ENCODE measurements around the gene IL25.

IL25 gene

DNA sequence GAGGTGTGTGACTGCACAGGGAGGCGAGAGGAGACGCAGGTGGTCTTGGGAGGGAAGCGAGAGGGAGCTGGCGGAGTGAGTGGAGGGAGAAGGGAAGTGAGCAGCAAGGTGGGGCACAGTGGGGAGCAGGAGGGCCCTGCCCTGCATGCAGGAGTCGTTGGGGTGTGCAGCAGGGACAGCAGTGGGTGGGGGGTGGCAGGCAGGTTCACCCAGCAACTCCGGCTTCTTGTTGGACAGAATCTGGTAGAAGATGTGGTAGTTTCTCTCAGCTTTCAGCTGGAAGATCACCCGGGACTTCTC lies 30.5 kb downstream of the IL25 start:
- TF ChIP-seq, protein P1, sequence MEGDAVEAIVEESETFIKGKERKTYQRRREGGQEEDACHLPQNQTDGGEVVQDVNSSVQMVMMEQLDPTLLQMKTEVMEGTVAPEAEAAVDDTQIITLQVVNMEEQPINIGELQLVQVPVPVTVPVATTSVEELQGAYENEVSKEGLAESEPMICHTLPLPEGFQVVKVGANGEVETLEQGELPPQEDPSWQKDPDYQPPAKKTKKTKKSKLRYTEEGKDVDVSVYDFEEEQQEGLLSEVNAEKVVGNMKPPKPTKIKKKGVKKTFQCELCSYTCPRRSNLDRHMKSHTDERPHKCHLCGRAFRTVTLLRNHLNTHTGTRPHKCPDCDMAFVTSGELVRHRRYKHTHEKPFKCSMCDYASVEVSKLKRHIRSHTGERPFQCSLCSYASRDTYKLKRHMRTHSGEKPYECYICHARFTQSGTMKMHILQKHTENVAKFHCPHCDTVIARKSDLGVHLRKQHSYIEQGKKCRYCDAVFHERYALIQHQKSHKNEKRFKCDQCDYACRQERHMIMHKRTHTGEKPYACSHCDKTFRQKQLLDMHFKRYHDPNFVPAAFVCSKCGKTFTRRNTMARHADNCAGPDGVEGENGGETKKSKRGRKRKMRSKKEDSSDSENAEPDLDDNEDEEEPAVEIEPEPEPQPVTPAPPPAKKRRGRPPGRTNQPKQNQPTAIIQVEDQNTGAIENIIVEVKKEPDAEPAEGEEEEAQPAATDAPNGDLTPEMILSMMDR (IDR thresholded peaks at IDR 0.05; ENCODE audit: low read depth, low read length), result no peak
- DNase-seq (ENCODE audit: extremely low read depth, low read depth), result no peak

DNA sequence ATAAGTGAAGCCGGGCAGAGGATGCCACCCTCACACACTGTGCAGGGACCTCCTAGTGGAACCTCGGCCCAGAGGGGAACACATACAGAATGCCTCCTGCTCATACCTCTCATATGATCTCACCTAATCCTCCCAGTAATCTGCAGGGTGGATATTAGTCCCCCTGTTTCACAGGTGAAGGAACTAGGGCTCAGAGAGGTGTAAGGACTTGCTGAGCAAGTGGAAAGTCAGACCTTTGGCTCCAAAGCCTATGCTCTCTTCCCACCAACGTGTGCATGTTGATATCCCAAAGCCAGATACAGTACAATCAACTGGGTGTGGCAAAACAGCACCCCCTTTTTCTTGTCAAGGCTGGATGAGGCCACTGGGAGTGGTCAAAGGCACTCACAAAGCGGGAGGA lies 31.3 kb downstream of the IL25 start:
- DNase-seq (ENCODE audit: extremely low read depth, low read depth), result no peak
- TF ChIP-seq, protein P1 (IDR thresholded peaks at IDR 0.05; ENCODE audit: low read depth, low read length), result no peak

DNA sequence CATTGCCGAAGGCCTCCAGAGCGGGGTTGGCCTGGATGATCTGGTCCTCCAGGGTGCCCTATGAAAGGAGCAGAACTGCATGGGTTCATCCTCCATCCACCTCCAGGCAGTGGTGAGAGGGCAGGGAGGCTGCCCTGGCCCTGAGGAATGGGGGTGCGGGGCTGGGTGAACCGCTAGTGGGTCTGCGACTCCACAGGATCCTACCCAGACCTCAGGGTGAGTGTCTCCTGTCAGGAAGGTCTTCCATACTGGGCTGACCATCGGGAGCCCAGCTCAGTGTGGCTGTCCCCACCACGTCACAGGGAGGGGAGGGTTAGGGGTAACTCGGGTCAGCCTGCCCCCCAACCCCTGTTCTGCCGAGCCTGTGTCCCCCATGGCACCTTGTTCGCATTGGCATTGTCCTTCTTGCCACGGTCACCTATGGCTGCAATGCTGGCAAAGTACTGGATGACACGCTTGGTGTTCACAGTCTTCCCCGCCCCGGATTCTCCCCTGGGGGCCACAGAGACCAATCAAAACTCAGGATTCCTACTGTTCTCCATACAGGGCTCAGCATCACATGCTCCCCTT lies 31.8 kb downstream of the IL25 start:
- TF ChIP-seq, protein P1 (IDR thresholded peaks at IDR 0.05; ENCODE audit: low read depth, low read length), result no peak
- DNase-seq (ENCODE audit: extremely low read depth, low read depth), result no peak

DNA sequence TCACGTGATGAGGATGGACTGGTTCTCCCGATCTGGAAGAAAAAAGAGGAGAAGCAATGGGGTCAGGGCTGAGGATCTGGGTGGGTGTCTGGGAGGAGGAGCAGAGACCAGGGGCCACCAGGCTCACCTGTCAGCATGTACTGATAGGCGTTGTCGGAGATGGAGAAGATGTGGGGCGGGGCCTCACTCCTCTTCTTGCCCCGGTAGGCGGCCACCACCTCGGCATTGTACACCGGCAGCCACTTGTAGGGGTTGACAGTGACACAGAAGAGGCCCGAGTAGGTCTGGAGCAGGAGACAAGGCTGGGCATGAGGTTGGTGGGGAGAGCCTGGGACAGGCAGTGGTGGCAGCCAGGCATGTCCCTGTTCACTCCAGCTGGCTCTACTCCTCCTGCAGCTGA lies 32.5 kb downstream of the IL25 start:
- TF ChIP-seq, protein P1 (IDR thresholded peaks at IDR 0.05; ENCODE audit: low read depth, low read length), result no peak

DNA sequence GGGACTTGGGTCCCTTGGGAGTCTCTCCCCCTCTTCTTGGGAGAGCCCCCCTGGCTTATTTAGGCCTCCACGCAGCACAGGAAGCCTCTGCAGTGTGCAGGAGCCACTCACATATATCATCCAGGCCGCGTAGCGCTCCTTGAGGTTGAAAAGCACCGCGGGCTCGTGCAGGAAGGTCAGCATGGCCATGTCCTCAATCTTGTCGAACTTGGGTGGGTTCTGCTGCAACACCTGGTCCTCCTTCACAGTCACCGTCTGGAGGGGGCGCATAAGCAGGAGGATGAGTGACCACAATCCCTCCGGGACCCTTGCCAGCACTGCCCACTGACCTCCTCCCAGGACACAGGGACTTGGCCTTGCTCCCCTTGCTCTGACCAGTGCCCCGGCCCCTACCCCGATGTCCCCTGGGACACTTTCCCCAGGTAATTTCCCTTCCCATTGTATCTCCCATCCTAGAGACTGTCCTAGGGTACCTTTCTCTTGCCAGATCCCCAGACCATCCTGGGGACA lies 33.0 kb downstream of the IL25 start:
- DNase-seq (ENCODE audit: extremely low read depth, low read depth), result no peak
- TF ChIP-seq, protein P1 (IDR thresholded peaks at IDR 0.05; ENCODE audit: low read depth, low read length), result no peak

More for the DNA sequence above, 32.5 kb downstream of the IL25 start:
- DNase-seq (ENCODE audit: extremely low read depth, low read depth), result no peak

DNA sequence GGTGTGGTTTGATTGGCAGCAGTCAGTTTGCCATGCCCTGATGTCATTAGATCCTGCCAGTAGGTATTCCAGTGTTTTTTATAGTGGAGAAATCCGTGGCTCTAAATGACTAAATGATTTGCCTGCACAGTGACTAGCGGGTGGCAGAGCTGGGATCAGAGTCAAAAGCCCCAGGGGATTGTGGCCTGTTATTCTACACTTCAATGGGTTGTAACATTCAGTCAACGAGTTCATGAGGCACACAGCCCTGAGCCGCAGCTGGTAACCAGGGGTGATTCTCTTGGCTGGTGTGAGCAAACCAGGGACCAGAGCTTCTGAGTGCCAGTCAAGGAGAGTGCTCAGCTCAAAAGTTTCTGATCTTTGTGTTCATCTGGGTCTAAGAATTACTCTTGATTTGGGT lies 33.6 kb downstream of the IL25 start:
- no peak for DNase-seq (ENCODE audit: extremely low read depth, low read depth)

DNA sequence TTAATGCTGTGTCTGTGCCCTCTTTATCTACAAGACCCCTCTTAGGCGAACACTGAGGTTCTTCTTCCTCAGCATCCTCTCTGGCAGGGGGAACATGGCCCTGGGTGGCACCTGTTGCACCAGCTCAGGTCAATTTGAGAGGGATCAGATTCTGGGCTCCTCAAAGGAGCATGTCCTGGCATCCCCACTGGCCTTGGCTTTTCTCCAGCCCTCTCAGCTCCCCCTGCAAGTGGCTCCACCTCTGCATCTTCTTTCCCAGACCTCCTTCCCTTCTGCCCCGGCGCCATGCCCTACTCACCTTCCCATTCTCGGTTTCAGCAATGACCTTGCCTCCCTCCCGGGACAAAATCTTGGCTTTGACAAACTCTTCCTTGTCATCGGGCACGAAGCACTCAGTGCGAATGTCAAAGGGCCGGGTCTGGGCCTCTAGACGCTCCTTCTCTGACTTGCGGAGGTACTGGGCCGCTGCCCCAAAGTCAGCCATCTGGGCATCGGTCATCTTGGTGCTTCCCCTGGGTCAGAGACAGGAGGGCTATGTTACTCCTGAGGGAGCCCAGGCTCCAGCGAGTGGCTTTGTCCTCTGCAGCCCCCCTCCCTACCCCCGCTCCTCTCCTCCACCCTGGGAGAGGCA lies 34.2 kb downstream of the IL25 start:
- no peak for DNase-seq (ENCODE audit: extremely low read depth, low read depth)

More for the DNA sequence above, 33.6 kb downstream of the IL25 start:
- TF ChIP-seq, protein P1 (IDR thresholded peaks at IDR 0.05; ENCODE audit: low read depth, low read length), result no peak

More for the DNA sequence above, 34.2 kb downstream of the IL25 start:
- TF ChIP-seq, protein P1 (IDR thresholded peaks at IDR 0.05; ENCODE audit: low read depth, low read length), result no peak

All from AG09319 (cell line).